GM13977 (cell line): ENCODE measurements around the gene ARL5A.

ENCODE experiments used
- DNase-seq: peaks from one replicate; pipeline ENCODE4 v3.0.0; 2012; ENCODE audit warnings: low spot score
- CTCF ChIP-seq: IDR thresholded peaks from 2 replicates; pipeline ENCODE4 v1.5.1; 2012; ENCODE audit warnings: mild to moderate bottlenecking, control low read depth; ENCODE audit not compliant: insufficient read depth; ENCODE audit errors: extremely low read depth, missing control alignments
- in situ Hi-C: fragments of 300-500 bp; cut with MboI; formaldehyde crosslinking; loops from one replicate; pipeline ENCODE4 v1.12.0; 2022; ENCODE audit warnings: low sequenced_read_pairs, low pct_unique_long_range_greater_than_20kb, mixed read lengths, inconsistent platforms; ENCODE audit not compliant: unreplicated experiment

Gene ARL5A

GRCh38 chr2:151827564-151828142, 568 bp downstream of the ARL5A start:
- in situ Hi-C loops = no loop called here
- no peak for TF ChIP-seq CTCF
- DNase-seq = peak; percentile 36

GRCh38 chr2:151826737-151827157, 1.5 kb downstream of the ARL5A start:
- no peak for DNase-seq
- in situ Hi-C loops = no loop called here
- no peak for TF ChIP-seq CTCF

GRCh38 chr2:151824886-151825285, 3.3 kb downstream of the ARL5A start:
- in situ Hi-C loops = no loop called here
- no peak for DNase-seq
- no peak for TF ChIP-seq CTCF

GRCh38 chr2:151823651-151824050, 4.6 kb downstream of the ARL5A start:
- in situ Hi-C loops = no loop called here
- no peak for DNase-seq
- no peak for TF ChIP-seq CTCF

- no peak for DNase-seq
- no peak for TF ChIP-seq CTCF
- in situ Hi-C loops = no loop called here
Observed at GRCh38 chr2:151819920-151820319, 8.3 kb downstream of the ARL5A start.

- no peak for TF ChIP-seq CTCF
- in situ Hi-C loops = no loop called here
- no peak for DNase-seq
Observed at GRCh38 chr2:151817929-151818328, 10.3 kb downstream of the ARL5A start.

- in situ Hi-C loops = no loop called here
Observed at GRCh38 chr2:151816843-151817242, 11.4 kb downstream of the ARL5A start.

More at GRCh38 chr2:151816843-151817242, 11.4 kb downstream of the ARL5A start:
- no peak for DNase-seq
- no peak for TF ChIP-seq CTCF
